Ishikawa (cell line): ENCODE measurements around the gene RB1.

ENCODE experiments used
- CEBPB ChIP-seq: IDR thresholded peaks from 2 replicates; pipeline ENCODE4 v1.6.1; 2012
- CREB1 ChIP-seq: IDR thresholded peaks from 2 replicates; pipeline ENCODE4 v1.6.1; 2012; ENCODE audit warnings: low read depth
- EGR1 ChIP-seq: IDR thresholded peaks from 2 replicates; pipeline ENCODE4 v1.6.1; 2012
- FOXM1 ChIP-seq: IDR thresholded peaks from 2 replicates; pipeline ENCODE4 v1.6.1; 2012; ENCODE audit warnings: low read depth, borderline replicate concordance
- RAD21 ChIP-seq: IDR thresholded peaks from 2 replicates; pipeline ENCODE4 v1.6.1; 2012; ENCODE audit warnings: low read depth
- TAF1 ChIP-seq: IDR thresholded peaks from 2 replicates; pipeline ENCODE4 v1.6.1; 2012; ENCODE audit warnings: low read depth, mild to moderate bottlenecking
- TCF12 ChIP-seq: IDR thresholded peaks from 2 replicates; pipeline ENCODE4 v1.6.1; 2012; ENCODE audit warnings: low read depth
- TEAD4 ChIP-seq: IDR thresholded peaks from 2 replicates; pipeline ENCODE4 v1.6.1; 2012
- TF ChIP-seq, protein P1 (sequence below): IDR thresholded peaks from 2 replicates; pipeline ENCODE4 v1.6.1; 2012
- TF ChIP-seq, protein P2 (sequence below): IDR thresholded peaks from 2 replicates; pipeline ENCODE4 v1.6.1; 2012; ENCODE audit warnings: low read depth, mild to moderate bottlenecking
- TF ChIP-seq, protein P3 (sequence below): IDR thresholded peaks from 2 replicates; pipeline ENCODE4 v1.6.1; 2012

RB1 gene

DNA sequence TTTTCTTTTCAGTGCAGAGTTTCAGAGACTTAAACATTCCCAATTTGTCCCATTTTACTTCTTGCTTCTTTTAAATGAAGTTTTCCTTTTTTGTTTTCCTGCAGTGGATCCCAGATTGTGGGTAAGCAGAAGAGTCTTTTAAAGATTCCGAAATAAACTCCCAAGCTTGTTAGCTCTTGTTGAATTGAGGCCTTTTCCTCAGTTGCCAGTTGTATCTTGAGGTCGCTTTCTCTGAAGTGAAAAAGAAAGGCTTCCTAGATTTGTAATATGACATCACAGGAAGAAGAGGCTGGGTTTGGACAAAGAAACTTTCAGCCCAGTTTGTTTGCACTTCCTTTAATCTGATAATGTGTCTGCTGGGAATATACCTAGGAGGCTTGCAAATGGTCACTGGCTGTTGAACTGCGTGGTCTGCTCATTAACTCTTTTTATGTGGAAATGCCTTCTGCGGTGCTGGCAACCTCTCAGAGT lies 109.4 kb downstream of the RB1 start, which contains the start of gene LPAR6:
Gene LPAR6, minus strand, starts transcription at position 233 of the 471 bp plus-strand sequence. CDS start 690 bp downstream, outside the sequence.
- TF ChIP-seq, protein P1, sequence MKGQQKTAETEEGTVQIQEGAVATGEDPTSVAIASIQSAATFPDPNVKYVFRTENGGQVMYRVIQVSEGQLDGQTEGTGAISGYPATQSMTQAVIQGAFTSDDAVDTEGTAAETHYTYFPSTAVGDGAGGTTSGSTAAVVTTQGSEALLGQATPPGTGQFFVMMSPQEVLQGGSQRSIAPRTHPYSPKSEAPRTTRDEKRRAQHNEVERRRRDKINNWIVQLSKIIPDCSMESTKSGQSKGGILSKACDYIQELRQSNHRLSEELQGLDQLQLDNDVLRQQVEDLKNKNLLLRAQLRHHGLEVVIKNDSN, result no peak
- TF ChIP-seq RAD21, result no peak
- no peak for TF ChIP-seq CREB1
- TF ChIP-seq FOXM1, result no peak
- TF ChIP-seq, protein P2, sequence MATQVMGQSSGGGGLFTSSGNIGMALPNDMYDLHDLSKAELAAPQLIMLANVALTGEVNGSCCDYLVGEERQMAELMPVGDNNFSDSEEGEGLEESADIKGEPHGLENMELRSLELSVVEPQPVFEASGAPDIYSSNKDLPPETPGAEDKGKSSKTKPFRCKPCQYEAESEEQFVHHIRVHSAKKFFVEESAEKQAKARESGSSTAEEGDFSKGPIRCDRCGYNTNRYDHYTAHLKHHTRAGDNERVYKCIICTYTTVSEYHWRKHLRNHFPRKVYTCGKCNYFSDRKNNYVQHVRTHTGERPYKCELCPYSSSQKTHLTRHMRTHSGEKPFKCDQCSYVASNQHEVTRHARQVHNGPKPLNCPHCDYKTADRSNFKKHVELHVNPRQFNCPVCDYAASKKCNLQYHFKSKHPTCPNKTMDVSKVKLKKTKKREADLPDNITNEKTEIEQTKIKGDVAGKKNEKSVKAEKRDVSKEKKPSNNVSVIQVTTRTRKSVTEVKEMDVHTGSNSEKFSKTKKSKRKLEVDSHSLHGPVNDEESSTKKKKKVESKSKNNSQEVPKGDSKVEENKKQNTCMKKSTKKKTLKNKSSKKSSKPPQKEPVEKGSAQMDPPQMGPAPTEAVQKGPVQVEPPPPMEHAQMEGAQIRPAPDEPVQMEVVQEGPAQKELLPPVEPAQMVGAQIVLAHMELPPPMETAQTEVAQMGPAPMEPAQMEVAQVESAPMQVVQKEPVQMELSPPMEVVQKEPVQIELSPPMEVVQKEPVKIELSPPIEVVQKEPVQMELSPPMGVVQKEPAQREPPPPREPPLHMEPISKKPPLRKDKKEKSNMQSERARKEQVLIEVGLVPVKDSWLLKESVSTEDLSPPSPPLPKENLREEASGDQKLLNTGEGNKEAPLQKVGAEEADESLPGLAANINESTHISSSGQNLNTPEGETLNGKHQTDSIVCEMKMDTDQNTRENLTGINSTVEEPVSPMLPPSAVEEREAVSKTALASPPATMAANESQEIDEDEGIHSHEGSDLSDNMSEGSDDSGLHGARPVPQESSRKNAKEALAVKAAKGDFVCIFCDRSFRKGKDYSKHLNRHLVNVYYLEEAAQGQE, result no peak
- TF ChIP-seq CEBPB, result no peak
- TF ChIP-seq TAF1, result no peak

DNA sequence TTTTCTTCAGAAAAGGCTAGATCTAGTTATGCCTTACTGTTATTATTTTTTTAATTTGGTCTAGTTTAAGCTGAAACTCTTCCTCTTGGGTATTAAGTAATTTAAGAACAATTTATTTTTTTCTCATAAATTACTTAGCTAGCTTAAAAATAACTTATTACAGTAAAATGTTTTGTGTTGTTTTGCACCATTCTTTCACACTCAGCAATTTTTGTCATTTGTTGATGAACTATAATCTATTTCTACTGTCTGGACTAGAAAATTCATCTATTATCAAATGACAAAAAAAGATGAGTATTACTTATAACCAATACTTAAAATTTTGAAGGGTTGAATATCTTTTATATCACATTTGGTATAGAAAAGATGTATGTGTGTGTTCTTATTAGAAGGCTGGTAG lies 111.0 kb downstream of the RB1 start:
- TF ChIP-seq TCF12 (no peak), CEBPB (no peak)

DNA sequence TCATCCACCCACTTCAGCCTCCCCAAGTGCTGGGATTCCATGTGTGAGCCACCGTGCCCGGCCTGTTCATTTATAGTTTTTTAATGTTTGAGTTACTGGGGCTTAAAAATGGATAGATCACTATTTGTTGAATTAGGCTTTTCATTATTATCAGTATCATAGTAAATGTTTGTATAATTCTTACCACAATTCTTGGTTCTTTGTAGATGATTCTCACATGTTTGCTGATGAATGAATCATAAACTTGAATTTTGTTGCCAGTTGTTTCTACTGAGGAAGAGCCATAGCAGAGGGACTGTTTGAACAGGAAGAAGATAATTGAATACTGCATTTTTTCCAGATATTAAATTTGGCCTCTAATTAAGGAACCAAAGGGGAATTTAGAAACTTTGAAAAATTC lies 112.0 kb downstream of the RB1 start:
- TF ChIP-seq FOXM1 (no peak), CREB1 (no peak)
- TF ChIP-seq, protein P1, result no peak

DNA sequence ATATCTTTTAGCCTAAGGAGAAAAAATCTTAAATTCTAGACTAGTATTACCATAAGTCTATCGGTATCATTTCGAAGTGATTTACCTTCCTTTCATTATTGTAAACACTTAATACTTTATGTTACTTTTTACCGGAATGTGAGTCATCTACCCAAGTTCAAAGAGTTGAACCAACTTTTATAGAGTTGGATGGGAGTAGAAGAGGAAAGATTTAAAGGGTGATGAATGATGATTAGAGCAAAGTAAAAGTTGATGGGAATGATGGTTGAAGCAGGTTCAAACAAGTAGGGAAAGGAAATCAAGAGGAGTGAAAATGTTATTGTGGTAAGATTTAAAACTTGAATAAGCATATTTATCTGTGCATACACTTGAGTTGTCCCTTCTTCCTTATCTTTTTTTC lies 120.7 kb downstream of the RB1 start:
- TF ChIP-seq TAF1 (no peak), RAD21 (no peak), CEBPB (no peak)
- TF ChIP-seq, protein P3, sequence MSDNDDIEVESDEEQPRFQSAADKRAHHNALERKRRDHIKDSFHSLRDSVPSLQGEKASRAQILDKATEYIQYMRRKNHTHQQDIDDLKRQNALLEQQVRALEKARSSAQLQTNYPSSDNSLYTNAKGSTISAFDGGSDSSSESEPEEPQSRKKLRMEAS, result no peak
- TF ChIP-seq, protein P2, result no peak

DNA sequence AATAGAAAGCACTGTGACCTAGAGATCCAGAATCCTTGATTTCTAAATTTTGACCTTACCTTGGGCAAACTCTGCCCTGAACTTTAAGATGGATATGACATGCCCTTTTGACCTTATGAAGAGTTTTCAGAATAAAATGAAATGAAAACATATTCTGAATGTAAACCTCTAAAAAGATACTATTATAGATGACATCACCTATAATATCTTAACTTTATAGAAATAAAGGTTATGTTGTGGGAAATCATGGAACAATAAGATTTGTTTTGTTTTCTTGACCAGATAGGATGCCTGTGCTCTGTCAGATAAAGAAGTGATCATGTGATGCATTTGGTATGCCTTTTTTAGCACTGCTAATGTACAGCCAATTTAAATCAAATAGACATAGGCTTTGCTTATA lies 122.5 kb downstream of the RB1 start:
- no peak for TF ChIP-seq TAF1
- TF ChIP-seq, protein P1, result no peak
- TF ChIP-seq FOXM1, result no peak
- TF ChIP-seq, protein P3, result no peak
- no peak for TF ChIP-seq EGR1
- no peak for TF ChIP-seq TCF12
- no peak for TF ChIP-seq RAD21
- TF ChIP-seq CEBPB, result no peak
- TF ChIP-seq TEAD4, result no peak
- TF ChIP-seq, protein P2, result no peak

DNA sequence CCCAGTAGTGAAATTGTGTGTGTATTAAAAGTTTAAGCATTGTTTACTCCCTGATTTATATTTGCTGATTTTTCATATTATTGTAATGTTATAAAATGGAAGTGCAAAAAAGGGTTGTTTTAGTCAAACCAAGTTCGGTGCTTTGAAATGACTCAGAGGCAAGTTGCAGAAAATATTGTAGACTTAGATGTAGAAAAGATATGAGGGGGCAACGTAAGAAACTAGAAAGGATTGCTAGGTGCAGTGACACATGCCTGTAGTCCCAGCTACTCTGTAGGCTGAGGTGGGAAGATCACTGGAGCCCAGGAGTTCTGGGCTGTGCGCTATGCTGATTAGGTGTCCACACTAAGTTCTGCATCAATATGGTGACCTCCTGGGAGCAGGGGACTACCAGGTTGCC lies 125.5 kb downstream of the RB1 start:
- TF ChIP-seq TCF12 (no peak), FOXM1 (no peak), CEBPB (no peak)
- TF ChIP-seq, protein P1, result no peak
- TF ChIP-seq, protein P2, result no peak
